K562 (cell line): Measurements from ENCODE around the gene PFKP. TPM values are rescaled to one million over a fixed set of nuclear protein-coding genes. Genes with fewer than 3 reads are reported as not detected.

Experiments used
- CBX3 ChIP-seq, 2 experiments: IDR thresholded peaks; 1 replicate in 1 of 2; 2 replicates in 1 of 2; pipeline ENCODE4 v1.6.1; 2012; ENCODE audit warnings: inconsistent platforms in 2 of 2, low read length in 2 of 2, borderline replicate concordance in 1 of 2, control low read depth in 1 of 2
- ELF4 ChIP-seq: fragments of 450-650 bp; formaldehyde crosslinking; IDR thresholded peaks from 2 replicates; pipeline ENCODE4 v1.4.0; 2022; ENCODE audit warnings: missing genetic modification characterization
- GTF3C2 ChIP-seq: IDR thresholded peaks from 3 replicates; pipeline ENCODE4 v1.6.1; 2011; ENCODE audit warnings: borderline replicate concordance, mild to moderate bottlenecking, moderate library complexity; ENCODE audit not compliant: insufficient read length; ENCODE audit errors: extremely low read depth
- RBFOX2 ChIP-seq: fragments of 200-400 bp; formaldehyde crosslinking; IDR thresholded peaks from 2 replicates; pipeline ENCODE4 v1.6.1; 2017; ENCODE audit warnings: low read depth, mild to moderate bottlenecking, low read length, moderate library complexity
- polyA plus RNA-seq, 8 experiments: library from polyadenylated mRNA; depleted of rRNA in 4 of 8; stranded (reverse) in 5 of 8; unstranded in 3 of 8; fragments of >200 nt; fragmentation: Nextera tagmentation in 2 of 8; fragmentation: Illumina TruSeq in 1 of 8; extraction: Ambion mirVana in 2 of 8; extraction: Trizol in 1 of 8; gene quantifications; 2 replicates each; pipeline versions ENCODE4 v1.2.1 to v1.2.3, GENCODE V29; 2011 to 2014; ENCODE audit warnings: inconsistent platforms in 1 of 8, missing spikeins in 1 of 8
- total RNA-seq, 7 experiments: library from RNA; depleted of rRNA in 6 of 7; stranded (reverse); fragments of >200 nt in 6 of 7; fragmentation: Illumina TruSeq in 2 of 7; extraction: Trizol in 2 of 7; gene quantifications; 2 replicates each; pipeline versions ENCODE4 v1.2.1 to v1.2.3, GENCODE V29; 2011 to 2021; ENCODE audit warnings: low replicate concordance in 1 of 7
- TF ChIP-seq, protein P1 (sequence below), 2 experiments: fragments of 250-450 bp in 1 of 2; fragments of 450-650 bp in 1 of 2; sonication (Bioruptor Pico) in 1 of 2; IDR thresholded peaks; 2 replicates each; pipeline versions ENCODE4 v1.6.1 to v1.8.0; 2016 to 2021; ENCODE audit warnings: mild to moderate bottlenecking in 2 of 2, moderate library complexity in 2 of 2, missing compliant biosample characterization in 1 of 2, missing genetic modification characterization in 1 of 2
- TF ChIP-seq, protein P2 (sequence below): sonication (generic); formaldehyde crosslinking; IDR thresholded peaks from 2 replicates; pipeline ENCODE4 v1.8.1; 2023; ENCODE audit warnings: mild to moderate bottlenecking, missing genetic modification reagents
- TF ChIP-seq, protein P3 (sequence below): fragments of 250-450 bp; sonication (Bioruptor Pico); IDR thresholded peaks from 2 replicates; pipeline ENCODE4 v1.5.0; 2021
- TF ChIP-seq, protein P4 (sequence below): fragments of 250-450 bp; sonication (Bioruptor Pico); IDR thresholded peaks from 2 replicates; pipeline ENCODE4 v1.4.0; 2020
- TF ChIP-seq, protein P5 (sequence below): fragments of 250-450 bp; sonication (Bioruptor Pico); IDR thresholded peaks from 2 replicates; pipeline ENCODE4 v1.8.0; 2022; ENCODE audit warnings: inconsistent platforms

PFKP gene
- total and polyA plus RNA-seq, 9 of the 15 experiments (the other 6 are each of a cell fraction or from before 2014, with no cell fraction given): 23.5 to 116 (median 62.1) TPM

- TF ChIP-seq, protein P1, sequence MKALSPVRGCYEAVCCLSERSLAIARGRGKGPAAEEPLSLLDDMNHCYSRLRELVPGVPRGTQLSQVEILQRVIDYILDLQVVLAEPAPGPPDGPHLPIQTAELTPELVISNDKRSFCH (CRISPR knock-in tag; IDR thresholded peaks at IDR 0.05): no peak
- TF ChIP-seq, protein P1 (tag; IDR thresholded peaks at IDR 0.05): no peak
- TF ChIP-seq, protein P2, sequence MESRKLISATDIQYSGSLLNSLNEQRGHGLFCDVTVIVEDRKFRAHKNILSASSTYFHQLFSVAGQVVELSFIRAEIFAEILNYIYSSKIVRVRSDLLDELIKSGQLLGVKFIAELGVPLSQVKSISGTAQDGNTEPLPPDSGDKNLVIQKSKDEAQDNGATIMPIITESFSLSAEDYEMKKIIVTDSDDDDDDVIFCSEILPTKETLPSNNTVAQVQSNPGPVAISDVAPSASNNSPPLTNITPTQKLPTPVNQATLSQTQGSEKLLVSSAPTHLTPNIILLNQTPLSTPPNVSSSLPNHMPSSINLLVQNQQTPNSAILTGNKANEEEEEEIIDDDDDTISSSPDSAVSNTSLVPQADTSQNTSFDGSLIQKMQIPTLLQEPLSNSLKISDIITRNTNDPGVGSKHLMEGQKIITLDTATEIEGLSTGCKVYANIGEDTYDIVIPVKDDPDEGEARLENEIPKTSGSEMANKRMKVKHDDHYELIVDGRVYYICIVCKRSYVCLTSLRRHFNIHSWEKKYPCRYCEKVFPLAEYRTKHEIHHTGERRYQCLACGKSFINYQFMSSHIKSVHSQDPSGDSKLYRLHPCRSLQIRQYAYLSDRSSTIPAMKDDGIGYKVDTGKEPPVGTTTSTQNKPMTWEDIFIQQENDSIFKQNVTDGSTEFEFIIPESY (CRISPR knock-in tag): no peak
- peak; percentile 45; the same call in 1 of the 2 replicates for TF ChIP-seq RBFOX2
- TF ChIP-seq, protein P3, sequence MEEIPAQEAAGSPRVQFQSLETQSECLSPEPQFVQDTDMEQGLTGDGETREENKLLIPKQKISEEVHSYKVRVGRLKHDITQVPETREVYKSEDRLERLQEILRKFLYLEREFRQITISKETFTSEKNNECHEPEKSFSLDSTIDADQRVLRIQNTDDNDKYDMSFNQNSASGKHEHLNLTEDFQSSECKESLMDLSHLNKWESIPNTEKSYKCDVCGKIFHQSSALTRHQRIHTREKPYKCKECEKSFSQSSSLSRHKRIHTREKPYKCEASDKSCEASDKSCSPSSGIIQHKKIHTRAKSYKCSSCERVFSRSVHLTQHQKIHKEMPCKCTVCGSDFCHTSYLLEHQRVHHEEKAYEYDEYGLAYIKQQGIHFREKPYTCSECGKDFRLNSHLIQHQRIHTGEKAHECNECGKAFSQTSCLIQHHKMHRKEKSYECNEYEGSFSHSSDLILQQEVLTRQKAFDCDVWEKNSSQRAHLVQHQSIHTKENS (CRISPR knock-in tag): no peak
- TF ChIP-seq CBX3 (IDR thresholded peaks at IDR 0.05; ENCODE audit: borderline replicate concordance in 1 of 2, low read length in 2 of 2): peak in 1 of 2 experiments; percentile 12; a peak in 1 of 3 replicates
- TF ChIP-seq ELF4 (CRISPR knock-in tag): no peak
- no peak for TF ChIP-seq GTF3C2
- TF ChIP-seq, protein P4, sequence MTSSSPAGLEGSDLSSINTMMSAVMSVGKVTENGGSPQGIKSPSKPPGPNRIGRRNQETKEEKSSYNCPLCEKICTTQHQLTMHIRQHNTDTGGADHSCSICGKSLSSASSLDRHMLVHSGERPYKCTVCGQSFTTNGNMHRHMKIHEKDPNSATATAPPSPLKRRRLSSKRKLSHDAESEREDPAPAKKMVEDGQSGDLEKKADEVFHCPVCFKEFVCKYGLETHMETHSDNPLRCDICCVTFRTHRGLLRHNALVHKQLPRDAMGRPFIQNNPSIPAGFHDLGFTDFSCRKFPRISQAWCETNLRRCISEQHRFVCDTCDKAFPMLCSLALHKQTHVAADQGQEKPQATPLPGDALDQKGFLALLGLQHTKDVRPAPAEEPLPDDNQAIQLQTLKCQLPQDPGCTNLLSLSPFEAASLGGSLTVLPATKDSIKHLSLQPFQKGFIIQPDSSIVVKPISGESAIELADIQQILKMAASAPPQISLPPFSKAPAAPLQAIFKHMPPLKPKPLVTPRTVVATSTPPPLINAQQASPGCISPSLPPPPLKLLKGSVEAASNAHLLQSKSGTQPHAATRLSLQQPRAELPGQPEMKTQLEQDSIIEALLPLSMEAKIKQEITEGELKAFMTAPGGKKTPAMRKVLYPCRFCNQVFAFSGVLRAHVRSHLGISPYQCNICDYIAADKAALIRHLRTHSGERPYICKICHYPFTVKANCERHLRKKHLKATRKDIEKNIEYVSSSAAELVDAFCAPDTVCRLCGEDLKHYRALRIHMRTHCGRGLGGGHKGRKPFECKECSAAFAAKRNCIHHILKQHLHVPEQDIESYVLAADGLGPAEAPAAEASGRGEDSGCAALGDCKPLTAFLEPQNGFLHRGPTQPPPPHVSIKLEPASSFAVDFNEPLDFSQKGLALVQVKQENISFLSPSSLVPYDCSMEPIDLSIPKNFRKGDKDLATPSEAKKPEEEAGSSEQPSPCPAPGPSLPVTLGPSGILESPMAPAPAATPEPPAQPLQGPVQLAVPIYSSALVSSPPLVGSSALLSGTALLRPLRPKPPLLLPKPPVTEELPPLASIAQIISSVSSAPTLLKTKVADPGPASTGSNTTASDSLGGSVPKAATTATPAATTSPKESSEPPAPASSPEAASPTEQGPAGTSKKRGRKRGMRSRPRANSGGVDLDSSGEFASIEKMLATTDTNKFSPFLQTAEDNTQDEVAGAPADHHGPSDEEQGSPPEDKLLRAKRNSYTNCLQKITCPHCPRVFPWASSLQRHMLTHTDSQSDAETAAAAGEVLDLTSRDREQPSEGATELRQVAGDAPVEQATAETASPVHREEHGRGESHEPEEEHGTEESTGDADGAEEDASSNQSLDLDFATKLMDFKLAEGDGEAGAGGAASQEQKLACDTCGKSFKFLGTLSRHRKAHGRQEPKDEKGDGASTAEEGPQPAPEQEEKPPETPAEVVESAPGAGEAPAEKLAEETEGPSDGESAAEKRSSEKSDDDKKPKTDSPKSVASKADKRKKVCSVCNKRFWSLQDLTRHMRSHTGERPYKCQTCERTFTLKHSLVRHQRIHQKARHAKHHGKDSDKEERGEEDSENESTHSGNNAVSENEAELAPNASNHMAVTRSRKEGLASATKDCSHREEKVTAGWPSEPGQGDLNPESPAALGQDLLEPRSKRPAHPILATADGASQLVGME (CRISPR knock-in tag): no peak
- TF ChIP-seq, protein P5, sequence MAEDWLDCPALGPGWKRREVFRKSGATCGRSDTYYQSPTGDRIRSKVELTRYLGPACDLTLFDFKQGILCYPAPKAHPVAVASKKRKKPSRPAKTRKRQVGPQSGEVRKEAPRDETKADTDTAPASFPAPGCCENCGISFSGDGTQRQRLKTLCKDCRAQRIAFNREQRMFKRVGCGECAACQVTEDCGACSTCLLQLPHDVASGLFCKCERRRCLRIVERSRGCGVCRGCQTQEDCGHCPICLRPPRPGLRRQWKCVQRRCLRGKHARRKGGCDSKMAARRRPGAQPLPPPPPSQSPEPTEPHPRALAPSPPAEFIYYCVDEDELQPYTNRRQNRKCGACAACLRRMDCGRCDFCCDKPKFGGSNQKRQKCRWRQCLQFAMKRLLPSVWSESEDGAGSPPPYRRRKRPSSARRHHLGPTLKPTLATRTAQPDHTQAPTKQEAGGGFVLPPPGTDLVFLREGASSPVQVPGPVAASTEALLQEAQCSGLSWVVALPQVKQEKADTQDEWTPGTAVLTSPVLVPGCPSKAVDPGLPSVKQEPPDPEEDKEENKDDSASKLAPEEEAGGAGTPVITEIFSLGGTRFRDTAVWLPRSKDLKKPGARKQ (CRISPR knock-in tag): no peak
These were observed 28.2 kb downstream of the PFKP start (continued) for GRCh38 chr10:3095373-3096139.
